Karpas-422 (cell line): ENCODE measurements around the gene KIFC1. TPM values are rescaled to one million over a fixed set of nuclear protein-coding genes. Genes with fewer than 3 reads are reported as not detected.

Experiments used
- DNase-seq: peaks from one replicate; pipeline ENCODE4 v3.0.0-alpha.2; 2015
- H2AFZ ChIP-seq: fragments of 200-600 bp; sonication (generic); 2 replicates; pipeline ENCODE4 v1.6.1; 2014; ENCODE audit warnings: antibody characterized with exemption, low read length, mixed read lengths
- H3K27ac ChIP-seq: fragments of 200-600 bp; sonication (generic); 2 replicates; pipeline ENCODE4 v1.5.1; 2014; ENCODE audit warnings: mild to moderate bottlenecking, low read length, moderate library complexity
- H3K27me3 ChIP-seq: fragments of 200-600 bp; sonication (generic); 2 replicates; pipeline ENCODE4 v1.6.1; 2014; ENCODE audit warnings: low read length, mixed read lengths
- H3K36me3 ChIP-seq: fragments of 200-600 bp; sonication (generic); 2 replicates; pipeline ENCODE4 v1.6.1; 2014; ENCODE audit warnings: low read length, mixed read lengths; ENCODE audit not compliant: insufficient read depth
- H3K4me1 ChIP-seq: fragments of 200-600 bp; sonication (generic); 2 replicates; pipeline ENCODE4 v1.6.1; 2014; ENCODE audit warnings: mild to moderate bottlenecking, low read length, mixed read lengths
- H3K4me2 ChIP-seq: fragments of 200-600 bp; sonication (generic); 2 replicates; pipeline ENCODE4 v1.6.1; 2014; ENCODE audit warnings: low read length, low read depth, mild to moderate bottlenecking; ENCODE audit not compliant: poor library complexity, severe bottlenecking
- H3K4me3 ChIP-seq: fragments of 200-600 bp; sonication (generic); 2 replicates; pipeline ENCODE4 v1.5.1; 2014; ENCODE audit warnings: mild to moderate bottlenecking, antibody characterized with exemption, low read length, mixed read lengths
- H3K79me2 ChIP-seq: fragments of 200-600 bp; sonication (generic); 2 replicates; pipeline ENCODE4 v1.6.1; 2014; ENCODE audit warnings: mild to moderate bottlenecking, low read length, mixed read lengths
- H3K9ac ChIP-seq: fragments of 200-600 bp; sonication (generic); 2 replicates; pipeline ENCODE4 v1.6.0; 2014; ENCODE audit warnings: low read length
- H3K9me2 ChIP-seq: fragments of 200-600 bp; sonication (generic), shearing (Covaris generic); replicated peaks from 2 replicates; pipeline ENCODE4 v1.6.0; 2014; ENCODE audit warnings: mild to moderate bottlenecking, low read length, moderate library complexity; ENCODE audit not compliant: insufficient read depth
- H3K9me3 ChIP-seq: fragments of 300-700, 200-600 bp; sonication (generic); 2 replicates; pipeline ENCODE4 v1.6.1; 2014; ENCODE audit warnings: low read length, mixed read lengths
- H4K20me1 ChIP-seq: fragments of 200-600 bp; sonication (generic); 2 replicates; pipeline ENCODE4 v1.6.1; 2014; ENCODE audit warnings: mild to moderate bottlenecking, antibody characterized with exemption, low read length, low read depth; ENCODE audit not compliant: insufficient read depth
- total RNA-seq: library from RNA; depleted of rRNA; stranded (reverse); fragments of >200 nt; shearing (Covaris generic); gene quantifications from 2 replicates; pipeline ENCODE4 v1.2.3, GENCODE V29; 2014; ENCODE audit warnings: low replicate concordance

Gene KIFC1
- total RNA-seq, 1 experiment from 2014 or later, result 42.8 TPM

GRCh38 chr6:33428966-33429749, 37.5 kb downstream of the KIFC1 start:
- Histone ChIP-seq H2AFZ (no peak overlapping the region), H4K20me1 (no peaks in the 10 kb centered on the region), H3K9ac (peak overlapping the region; percentile 81), H3K27ac (peak overlapping the region; percentile 56), H3K27me3 (no peaks in the 10 kb centered on the region), H3K4me2 (peak overlapping the region; percentile 96), H3K36me3 (no peaks in the 10 kb centered on the region), H3K4me1 (peaks cover 78% of the 10 kb centered on the region), H3K9me3 (no peaks in the 10 kb centered on the region), H3K4me3 (peak overlapping the region; percentile 64), H3K9me2 (no peaks in the 10 kb centered on the region), H3K79me2 (peaks cover 56% of the 10 kb centered on the region)
- peak; percentile 57 for DNase-seq

DNA sequence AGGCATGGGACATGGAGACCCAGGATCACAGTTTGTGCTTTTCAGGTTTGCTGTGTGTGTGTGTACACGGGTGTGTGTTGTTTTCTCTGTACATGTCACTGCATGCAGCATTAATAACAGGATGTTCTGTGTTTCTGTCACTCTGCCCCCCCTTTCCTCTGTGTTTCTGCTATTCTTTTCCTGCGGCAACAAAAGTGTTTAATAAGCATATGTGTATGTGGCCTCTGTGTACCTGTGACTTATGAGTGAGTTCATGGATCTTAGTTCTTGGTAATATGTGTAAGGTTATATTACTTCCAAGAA, 38.1 kb downstream of the KIFC1 start:
- H3K36me3 ChIP-seq, result no peaks in the 10 kb centered on the region
- H3K27ac ChIP-seq, result peak overlapping the region; percentile 56
- H3K27me3 ChIP-seq, result no peaks in the 10 kb centered on the region
- DNase-seq, result no peak
- H3K79me2 ChIP-seq, result peaks cover 56% of the 10 kb centered on the region
- H3K4me2 ChIP-seq, result peak overlapping the region; percentile 96
- peak overlapping the region; percentile 64; the same call in 1 of the 2 replicates for H3K4me3 ChIP-seq
- no peaks in the 10 kb centered on the region for H4K20me1 ChIP-seq
- no peak overlapping the region for H2AFZ ChIP-seq
- H3K9me2 ChIP-seq, result no peaks in the 10 kb centered on the region
- peak overlapping the region; percentile 81 for H3K9ac ChIP-seq
- peaks cover 73% of the 10 kb centered on the region for H3K4me1 ChIP-seq
- H3K9me3 ChIP-seq, result no peaks in the 10 kb centered on the region

DNA sequence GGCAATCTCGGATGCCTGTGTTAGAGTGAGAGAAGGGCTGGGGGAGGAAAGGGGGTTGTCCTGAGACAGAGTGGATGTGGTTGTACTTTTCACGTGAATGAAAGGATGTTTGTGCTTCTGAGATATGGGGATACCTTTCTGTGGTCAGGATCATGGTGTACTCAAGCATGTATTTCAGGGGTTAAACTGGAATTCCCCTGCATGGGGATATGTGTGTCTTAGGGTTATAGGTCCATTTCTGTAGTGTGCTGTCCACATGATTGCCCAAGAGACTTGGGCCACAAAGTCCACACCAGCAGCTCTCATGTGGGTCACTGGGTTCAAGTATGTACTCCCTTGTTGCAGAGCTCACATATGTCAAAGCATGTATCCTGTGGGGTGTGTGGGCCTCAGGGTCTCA, 38.7 kb downstream of the KIFC1 start:
- peaks cover 56% of the 10 kb centered on the region for H3K79me2 ChIP-seq
- H3K4me3 ChIP-seq, result peak overlapping the region; percentile 79; the same call in 1 of the 2 replicates
- H3K36me3 ChIP-seq, result peaks cover 3% of the 10 kb centered on the region; the same call in 1 of the 2 replicates
- H3K27me3 ChIP-seq, result no peaks in the 10 kb centered on the region
- no peaks in the 10 kb centered on the region for H3K9me2 ChIP-seq
- H3K4me2 ChIP-seq, result peak overlapping the region; percentile 96
- H3K9ac ChIP-seq, result peak overlapping the region; percentile 81; the same call in 1 of the 2 replicates
- no peaks in the 10 kb centered on the region for H4K20me1 ChIP-seq
- no peak for DNase-seq
- peak overlapping the region; percentile 56 for H3K27ac ChIP-seq
- H3K4me1 ChIP-seq, result peaks cover 66% of the 10 kb centered on the region
- no peak overlapping the region for H2AFZ ChIP-seq
- H3K9me3 ChIP-seq, result no peaks in the 10 kb centered on the region

DNA sequence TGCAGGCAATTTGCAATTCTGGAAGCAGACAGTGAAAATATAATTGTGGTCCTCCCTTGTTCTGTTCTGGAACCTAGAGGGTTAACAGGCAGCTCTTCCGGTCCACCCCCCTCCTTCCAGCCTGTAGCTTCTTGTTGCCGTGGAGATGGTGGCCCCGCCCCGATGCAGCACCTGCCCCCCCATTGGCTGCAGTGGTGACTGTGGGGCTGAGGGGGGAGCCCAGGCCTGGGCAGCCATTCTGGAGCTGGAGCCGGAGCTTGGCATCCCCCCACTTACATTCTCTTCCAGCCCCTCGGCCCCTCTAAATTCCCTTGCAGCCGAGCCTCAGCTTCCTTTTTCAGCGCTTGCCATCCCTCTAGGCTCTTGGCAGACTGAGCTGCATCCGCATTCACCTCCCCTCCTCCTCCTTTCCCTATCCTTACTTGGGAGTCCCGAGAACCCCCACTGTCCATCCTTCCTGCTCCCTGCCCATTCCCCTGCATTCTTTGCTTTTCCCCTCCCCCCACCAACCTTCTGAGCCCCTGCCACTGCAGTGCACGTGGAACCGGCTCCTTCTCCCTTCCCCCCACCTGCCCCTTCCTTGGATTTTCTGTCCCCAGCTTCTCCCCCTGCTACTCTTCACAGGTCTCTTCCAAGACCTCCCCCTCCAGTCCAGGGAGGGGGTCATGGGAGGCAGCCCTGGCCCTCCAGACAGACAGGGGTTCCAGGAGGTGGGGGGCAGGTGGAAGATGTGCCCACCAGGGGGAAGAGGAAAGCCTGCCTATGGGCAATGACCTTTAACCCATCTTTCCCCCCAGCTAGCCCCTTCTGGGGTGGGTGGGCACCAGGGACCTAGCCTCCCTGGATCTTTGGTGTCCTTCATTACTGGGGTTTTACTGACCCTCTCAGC, 39.6 kb downstream of the KIFC1 start:
- H3K9me2 ChIP-seq, result no peaks in the 10 kb centered on the region
- peak overlapping the region; percentile 96 for H3K4me2 ChIP-seq
- peak; percentile 95 for DNase-seq
- peak overlapping the region; percentile 84 for H3K9ac ChIP-seq
- no peaks in the 10 kb centered on the region for H4K20me1 ChIP-seq
- peak overlapping the region; percentile 79 for H3K4me3 ChIP-seq
- H3K27ac ChIP-seq, result peak overlapping the region; percentile 70
- peaks cover 56% of the 10 kb centered on the region for H3K79me2 ChIP-seq
- H3K36me3 ChIP-seq, result peaks cover 11% of the 10 kb centered on the region; the same call in 1 of the 2 replicates
- peaks cover 62% of the 10 kb centered on the region for H3K4me1 ChIP-seq
- H3K9me3 ChIP-seq, result no peaks in the 10 kb centered on the region
- H3K27me3 ChIP-seq, result no peaks in the 10 kb centered on the region
- H2AFZ ChIP-seq, result no peak overlapping the region

GRCh38 chr6:33431880-33432541, 40.4 kb downstream of the KIFC1 start:
- no peaks in the 10 kb centered on the region for H3K27me3 ChIP-seq
- peak overlapping the region; percentile 96 for H3K4me2 ChIP-seq
- H4K20me1 ChIP-seq, result no peaks in the 10 kb centered on the region
- H3K79me2 ChIP-seq, result peaks cover 55% of the 10 kb centered on the region
- peak overlapping the region; percentile 79 for H3K4me3 ChIP-seq
- no peak overlapping the region for H2AFZ ChIP-seq
- peak overlapping the region; percentile 70 for H3K27ac ChIP-seq
- H3K9ac ChIP-seq, result peak overlapping the region; percentile 84
- no peaks in the 10 kb centered on the region for H3K9me2 ChIP-seq
- H3K4me1 ChIP-seq, result peaks cover 56% of the 10 kb centered on the region
- no peaks in the 10 kb centered on the region for H3K9me3 ChIP-seq
- peaks cover 17% of the 10 kb centered on the region for H3K36me3 ChIP-seq
- peak; percentile 70 for DNase-seq

DNA sequence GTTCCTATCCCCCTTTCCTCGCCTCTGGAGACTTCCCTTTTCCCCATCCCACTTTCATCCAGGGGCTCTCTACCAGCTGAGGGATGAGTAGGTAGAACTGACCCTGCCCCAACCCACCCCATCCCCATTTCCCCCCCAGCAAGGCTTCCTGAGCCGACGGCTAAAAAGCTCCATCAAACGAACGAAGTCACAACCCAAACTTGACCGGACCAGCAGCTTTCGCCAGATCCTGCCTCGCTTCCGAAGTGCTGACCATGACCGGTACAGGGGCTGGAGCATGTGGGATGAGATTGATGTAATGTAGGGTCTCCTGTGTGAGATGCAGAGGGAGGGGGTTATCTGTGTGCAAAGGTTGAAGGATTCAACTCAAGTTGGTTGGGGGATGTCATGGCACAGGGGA, 40.9 kb downstream of the KIFC1 start:
- Histone ChIP-seq H3K4me2 (peak overlapping the region; percentile 96), H3K36me3 (peaks cover 17% of the 10 kb centered on the region), H2AFZ (no peak overlapping the region), H3K27me3 (no peaks in the 10 kb centered on the region), H3K79me2 (peaks cover 51% of the 10 kb centered on the region), H4K20me1 (no peaks in the 10 kb centered on the region), H3K9me2 (no peaks in the 10 kb centered on the region), H3K9me3 (no peaks in the 10 kb centered on the region), H3K4me1 (peaks cover 51% of the 10 kb centered on the region), H3K9ac (peak overlapping the region; percentile 84), H3K4me3 (peak overlapping the region; percentile 79; the same call in 1 of the 2 replicates), H3K27ac (peak overlapping the region; percentile 70)
- DNase-seq, result no peak

GRCh38 chr6:33433001-33433543, 41.4 kb downstream of the KIFC1 start:
- Histone ChIP-seq H2AFZ (no peak overlapping the region), H3K9me2 (no peaks in the 10 kb centered on the region), H3K27me3 (no peaks in the 10 kb centered on the region), H3K79me2 (peaks cover 51% of the 10 kb centered on the region), H3K4me3 (peak overlapping the region; percentile 28; the same call in 1 of the 2 replicates), H3K4me2 (peak overlapping the region; percentile 96), H4K20me1 (no peaks in the 10 kb centered on the region), H3K36me3 (peaks cover 18% of the 10 kb centered on the region), H3K27ac (peak overlapping the region; percentile 70), H3K4me1 (peaks cover 51% of the 10 kb centered on the region), H3K9ac (peak overlapping the region; percentile 84), H3K9me3 (no peaks in the 10 kb centered on the region)
- no peak for DNase-seq
